Measurements from ENCODE around the gene RBM24.

RBM24 gene

DNA sequence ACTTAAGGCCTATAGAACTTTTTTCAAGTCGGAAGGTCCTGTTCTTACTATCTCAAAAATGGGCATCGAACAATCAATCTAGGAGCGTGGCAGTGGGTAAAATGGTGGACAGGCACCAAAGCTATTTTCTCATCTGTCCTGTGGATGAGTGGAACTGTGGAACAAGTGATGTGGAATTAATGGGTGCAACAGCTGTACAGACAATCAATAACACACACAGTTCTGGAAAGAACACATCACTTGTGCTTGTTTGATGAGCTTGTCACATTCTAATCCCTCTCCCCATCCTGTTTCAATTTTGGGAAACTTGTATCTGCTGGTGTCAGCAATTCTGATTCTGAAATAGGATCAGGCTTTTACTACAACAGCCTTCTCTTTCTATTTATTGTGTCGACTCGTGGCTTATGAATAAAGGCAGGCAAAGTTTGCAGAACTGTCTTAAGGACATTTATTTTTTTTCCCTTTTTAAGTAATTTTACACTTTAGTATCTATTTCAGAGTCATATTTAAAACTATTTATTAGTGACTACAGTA is 11.5 kb downstream of the RBM24 start:
- Histone ChIP-seq H3K4me3 (ENCODE audit: low read length, poor library complexity, severe bottlenecking) (no peak overlapping the region), H3F3A (ENCODE audit: low read depth) (no peaks in the 10 kb centered on the region), H3K4me1 (ENCODE audit: insufficient read depth, low read length, poor library complexity, severe bottlenecking) (no peaks in the 10 kb centered on the region), H3K4me2 (ENCODE audit: low read depth, low read length, poor library complexity, severe bottlenecking) (no peak overlapping the region), H3K79me2 (ENCODE audit: insufficient read depth, low read length) (no peaks in the 10 kb centered on the region), H4K20me1 (ENCODE audit: insufficient read depth, low read length, poor library complexity, severe bottlenecking) (no peaks in the 10 kb centered on the region), H3K9ac (ENCODE audit: low read depth, low read length, poor library complexity, severe bottlenecking) (no peak overlapping the region), H3K36me3 (ENCODE audit: insufficient read depth, low read length) (no peaks in the 10 kb centered on the region), H3K9me2 (replicated peaks; ENCODE audit: low read depth, low read length) (no peaks in the 10 kb centered on the region), H3K27me3 (ENCODE audit: insufficient read depth, low read length, poor library complexity, severe bottlenecking) (no peaks in the 10 kb centered on the region), H3K9me3 (ENCODE audit: insufficient read depth, low read depth, low read length) (no peaks in the 10 kb centered on the region), H2AFZ (ENCODE audit: low read length) (no peak overlapping the region)
- TF ChIP-seq, protein P1, sequence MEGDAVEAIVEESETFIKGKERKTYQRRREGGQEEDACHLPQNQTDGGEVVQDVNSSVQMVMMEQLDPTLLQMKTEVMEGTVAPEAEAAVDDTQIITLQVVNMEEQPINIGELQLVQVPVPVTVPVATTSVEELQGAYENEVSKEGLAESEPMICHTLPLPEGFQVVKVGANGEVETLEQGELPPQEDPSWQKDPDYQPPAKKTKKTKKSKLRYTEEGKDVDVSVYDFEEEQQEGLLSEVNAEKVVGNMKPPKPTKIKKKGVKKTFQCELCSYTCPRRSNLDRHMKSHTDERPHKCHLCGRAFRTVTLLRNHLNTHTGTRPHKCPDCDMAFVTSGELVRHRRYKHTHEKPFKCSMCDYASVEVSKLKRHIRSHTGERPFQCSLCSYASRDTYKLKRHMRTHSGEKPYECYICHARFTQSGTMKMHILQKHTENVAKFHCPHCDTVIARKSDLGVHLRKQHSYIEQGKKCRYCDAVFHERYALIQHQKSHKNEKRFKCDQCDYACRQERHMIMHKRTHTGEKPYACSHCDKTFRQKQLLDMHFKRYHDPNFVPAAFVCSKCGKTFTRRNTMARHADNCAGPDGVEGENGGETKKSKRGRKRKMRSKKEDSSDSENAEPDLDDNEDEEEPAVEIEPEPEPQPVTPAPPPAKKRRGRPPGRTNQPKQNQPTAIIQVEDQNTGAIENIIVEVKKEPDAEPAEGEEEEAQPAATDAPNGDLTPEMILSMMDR (conservative IDR thresholded peaks at IDR 0.05; ENCODE audit: low read length), result no peak
- TF ChIP-seq EZH2phosphoT487 (IDR thresholded peaks at IDR 0.05; ENCODE audit: borderline replicate concordance), result no peak

GRCh38 chr6:17293395-17293794 is 12.2 kb downstream of the RBM24 start:
- Histone ChIP-seq H4K20me1 (ENCODE audit: insufficient read depth, low read length, poor library complexity, severe bottlenecking) (no peaks in the 10 kb centered on the region), H3K4me2 (ENCODE audit: low read depth, low read length, poor library complexity, severe bottlenecking) (no peak overlapping the region), H3K4me1 (ENCODE audit: insufficient read depth, low read length, poor library complexity, severe bottlenecking) (no peaks in the 10 kb centered on the region), H3K9me3 (ENCODE audit: insufficient read depth, low read depth, low read length) (no peaks in the 10 kb centered on the region), H3K27me3 (ENCODE audit: insufficient read depth, low read length, poor library complexity, severe bottlenecking) (no peaks in the 10 kb centered on the region), H3K79me2 (ENCODE audit: insufficient read depth, low read length) (no peaks in the 10 kb centered on the region), H3K9me2 (replicated peaks; ENCODE audit: low read depth, low read length) (no peaks in the 10 kb centered on the region), H3K36me3 (ENCODE audit: insufficient read depth, low read length) (no peaks in the 10 kb centered on the region), H3F3A (ENCODE audit: low read depth) (no peaks in the 10 kb centered on the region), H2AFZ (ENCODE audit: low read length) (no peak overlapping the region), H3K4me3 (ENCODE audit: low read length, poor library complexity, severe bottlenecking) (no peak overlapping the region), H3K9ac (ENCODE audit: low read depth, low read length, poor library complexity, severe bottlenecking) (no peak overlapping the region)
- TF ChIP-seq, protein P1 (conservative IDR thresholded peaks at IDR 0.05; ENCODE audit: low read length), result no peak
- no peak for TF ChIP-seq EZH2phosphoT487 (IDR thresholded peaks at IDR 0.05; ENCODE audit: borderline replicate concordance)

- no peak overlapping the region for H2AFZ ChIP-seq (ENCODE audit: low read length)
- no peaks in the 10 kb centered on the region for H3K9me2 ChIP-seq (replicated peaks; ENCODE audit: low read depth, low read length)
- H3K4me1 ChIP-seq (ENCODE audit: insufficient read depth, low read length, poor library complexity, severe bottlenecking), result no peaks in the 10 kb centered on the region
- H3K4me2 ChIP-seq (ENCODE audit: low read depth, low read length, poor library complexity, severe bottlenecking), result no peak overlapping the region
- no peak overlapping the region for H3K4me3 ChIP-seq (ENCODE audit: low read length, poor library complexity, severe bottlenecking)
- no peak for TF ChIP-seq EZH2phosphoT487 (IDR thresholded peaks at IDR 0.05; ENCODE audit: borderline replicate concordance)
- TF ChIP-seq, protein P1 (conservative IDR thresholded peaks at IDR 0.05; ENCODE audit: low read length), result no peak
- no peaks in the 10 kb centered on the region; the same call in 1 of the 2 replicates for H3K9me3 ChIP-seq (ENCODE audit: insufficient read depth, low read depth, low read length)
- no peaks in the 10 kb centered on the region for H3K79me2 ChIP-seq (ENCODE audit: insufficient read depth, low read length)
- H3K27me3 ChIP-seq (ENCODE audit: insufficient read depth, low read length, poor library complexity, severe bottlenecking), result no peaks in the 10 kb centered on the region
- H3K36me3 ChIP-seq (ENCODE audit: insufficient read depth, low read length), result no peaks in the 10 kb centered on the region
- no peak overlapping the region for H3K9ac ChIP-seq (ENCODE audit: low read depth, low read length, poor library complexity, severe bottlenecking)
- no peaks in the 10 kb centered on the region for H4K20me1 ChIP-seq (ENCODE audit: insufficient read depth, low read length, poor library complexity, severe bottlenecking)
- no peaks in the 10 kb centered on the region for H3F3A ChIP-seq (ENCODE audit: low read depth)
Measured at GRCh38 chr6:17297271-17298080, 16.3 kb downstream of the RBM24 start.

All from Loucy (cell line).